H9 (cell line): Measurements from ENCODE around the gene RNU5B-1. TPM values are rescaled to one million over a fixed set of nuclear protein-coding genes. Genes with fewer than 3 reads are reported as not detected.

ENCODE experiments used
- DNase-seq: peaks from one replicate; pipeline ENCODE4 v3.0.0-alpha.2; 2017
- H2AFZ ChIP-seq: one replicate; pipeline ENCODE4 v1.6.1; 2013; ENCODE audit warnings: mild to moderate bottlenecking, low read length, control low read depth, moderate library complexity
- H2AK5ac ChIP-seq: 2 replicates; pipeline ENCODE4 v1.6.1; 2013; ENCODE audit warnings: low read length, control low read depth, mixed read lengths; ENCODE audit not compliant: insufficient read length
- H2BK120ac ChIP-seq: one replicate; pipeline ENCODE4 v1.6.1; 2013; ENCODE audit warnings: low read depth, mild to moderate bottlenecking, low read length, control low read depth, inconsistent platforms; ENCODE audit not compliant: poor library complexity, severe bottlenecking
- H2BK12ac ChIP-seq: 2 replicates; pipeline ENCODE4 v1.6.1; 2013; ENCODE audit warnings: low read length, control low read depth, mixed read lengths, low read depth; ENCODE audit not compliant: insufficient read length
- H2BK15ac ChIP-seq: 2 replicates; pipeline ENCODE4 v1.6.1; 2013; ENCODE audit warnings: low read depth, low read length, control low read depth
- H2BK20ac ChIP-seq: one replicate; pipeline ENCODE4 v1.6.1; 2013; ENCODE audit warnings: low read depth, mild to moderate bottlenecking, low read length, control low read depth, inconsistent platforms; ENCODE audit not compliant: poor library complexity, severe bottlenecking
- H2BK5ac ChIP-seq: 2 replicates; pipeline ENCODE4 v1.6.1; 2013; ENCODE audit warnings: low read length, control low read depth, mixed read lengths; ENCODE audit not compliant: insufficient read length
- H3K14ac ChIP-seq: 2 replicates; pipeline ENCODE4 v1.6.1; 2013; ENCODE audit warnings: low read length, control low read depth; ENCODE audit not compliant: insufficient read depth
- H3K18ac ChIP-seq: 2 replicates; pipeline ENCODE4 v1.6.1; 2013; ENCODE audit warnings: low read depth, mild to moderate bottlenecking, mixed read lengths, low read length, control low read depth; ENCODE audit not compliant: insufficient read length
- H3K23ac ChIP-seq: 2 replicates; pipeline ENCODE4 v1.6.1; 2013; ENCODE audit warnings: low read length, control low read depth, mixed read lengths, low read depth; ENCODE audit not compliant: insufficient read length
- H3K23me2 ChIP-seq: 2 replicates; pipeline ENCODE4 v1.6.1; 2013; ENCODE audit warnings: low read depth, mild to moderate bottlenecking, mixed read lengths, low read length, control low read depth; ENCODE audit not compliant: insufficient read length, poor library complexity, severe bottlenecking
- H3K27ac ChIP-seq: 2 replicates; pipeline ENCODE4 v1.5.1; 2013; ENCODE audit warnings: low read length, control low read depth, mixed read lengths, low read depth; ENCODE audit not compliant: insufficient read length
- H3K27me3 ChIP-seq: 2 replicates; pipeline ENCODE4 v1.6.1; 2013; ENCODE audit warnings: low read length, control low read depth, inconsistent platforms; ENCODE audit not compliant: insufficient read depth
- H3K4ac ChIP-seq: 2 replicates; pipeline ENCODE4 v1.6.1; 2013; ENCODE audit warnings: low read depth, mild to moderate bottlenecking, control low read depth, inconsistent platforms, low read length, moderate library complexity
- H3K4me1 ChIP-seq: 2 replicates; pipeline ENCODE4 v1.6.1; 2013; ENCODE audit warnings: low read length, control low read depth, inconsistent platforms; ENCODE audit not compliant: insufficient read depth
- H3K4me2 ChIP-seq: 2 replicates; pipeline ENCODE4 v1.6.1; 2013; ENCODE audit warnings: low read length, control low read depth, mixed read lengths; ENCODE audit not compliant: insufficient read length, insufficient read depth
- H3K56ac ChIP-seq: 2 replicates; pipeline ENCODE4 v1.6.1; 2013; ENCODE audit warnings: low read depth, mild to moderate bottlenecking, mixed read lengths, low read length, control low read depth; ENCODE audit not compliant: insufficient read length
- H3K79me1 ChIP-seq: 2 replicates; pipeline ENCODE4 v1.6.1; 2013; ENCODE audit warnings: low read depth, mild to moderate bottlenecking, moderate library complexity, low read length, control low read depth, inconsistent platforms; ENCODE audit not compliant: insufficient read depth, poor library complexity, severe bottlenecking
- H3K79me2 ChIP-seq: 2 replicates; pipeline ENCODE4 v1.6.1; 2013; ENCODE audit warnings: low read length, control low read depth, inconsistent platforms; ENCODE audit not compliant: insufficient read depth
- H3K9ac ChIP-seq: 2 replicates; pipeline ENCODE4 v1.6.1; 2013; ENCODE audit warnings: low read length, control low read depth, mixed read lengths; ENCODE audit not compliant: insufficient read length; ENCODE audit errors: extremely low read depth
- H3K9me3 ChIP-seq: one replicate; pipeline ENCODE4 v1.6.1; 2013; ENCODE audit warnings: low read depth, low read length, inconsistent platforms; ENCODE audit not compliant: control insufficient read depth
- H3T11ph ChIP-seq: one replicate; pipeline ENCODE4 v1.6.1; 2013; ENCODE audit warnings: mild to moderate bottlenecking, low read length, control low read depth, inconsistent platforms
- H4K20me1 ChIP-seq: one replicate; pipeline ENCODE4 v1.6.1; 2013; ENCODE audit not compliant: control insufficient read depth, insufficient read length, insufficient read depth
- H4K5ac ChIP-seq: 2 replicates; pipeline ENCODE4 v1.6.1; 2013; ENCODE audit warnings: low read depth, mild to moderate bottlenecking, mixed read lengths, low read length, control low read depth; ENCODE audit not compliant: insufficient read length
- H4K8ac ChIP-seq: replicated peaks from 2 replicates; pipeline ENCODE4 v1.6.1; 2013; ENCODE audit warnings: low read length, control low read depth, mixed read lengths, low read depth; ENCODE audit not compliant: insufficient read length
- H4K91ac ChIP-seq: 2 replicates; pipeline ENCODE4 v1.6.1; 2013; ENCODE audit warnings: low read depth, mild to moderate bottlenecking, moderate library complexity, mixed read lengths, low read length, control low read depth; ENCODE audit not compliant: insufficient read length
- H3K27ac Mint-ChIP-seq, 3 experiments: 2 replicates in 2 of 3; 3 replicates in 1 of 3; pipeline ENCODE4 v1.8.0; 2020 to 2021; ENCODE audit warnings: mixed read lengths in 3 of 3, mild to moderate bottlenecking in 1 of 3, moderate library complexity in 1 of 3
- H3K27me3 Mint-ChIP-seq: 2 replicates; pipeline ENCODE4 v1.8.0; 2021; ENCODE audit warnings: low read depth, mild to moderate bottlenecking, moderate library complexity, mixed read lengths
- H3K36me3 Mint-ChIP-seq, 3 experiments: 2 replicates in 2 of 3; 3 replicates in 1 of 3; pipeline ENCODE4 v1.8.0; 2020 to 2021; ENCODE audit warnings: low read depth in 3 of 3, mixed read lengths in 3 of 3; ENCODE audit not compliant: insufficient read depth in 1 of 3
- H3K4me1 Mint-ChIP-seq, 2 experiments: 2 replicates each; pipeline ENCODE4 v1.8.0; 2020; ENCODE audit warnings: mixed read lengths in 2 of 2
- H3K4me3 Mint-ChIP-seq, 2 experiments: 2 replicates in 1 of 2; 3 replicates in 1 of 2; pipeline ENCODE4 v1.8.0; 2020 to 2021; ENCODE audit warnings: mild to moderate bottlenecking in 2 of 2, mixed read lengths in 2 of 2, moderate library complexity in 1 of 2
- H3K9me3 Mint-ChIP-seq, 2 experiments: 2 replicates in 1 of 2; 3 replicates in 1 of 2; pipeline ENCODE4 v1.8.0; 2020; ENCODE audit warnings: mild to moderate bottlenecking in 2 of 2, mixed read lengths in 2 of 2, moderate library complexity in 1 of 2
- CTCF ChIP-seq: fragments of 200-600 bp; sonication (generic); conservative IDR thresholded peaks from 3 replicates; pipeline ENCODE4 v1.8.0; 2021; ENCODE audit warnings: antibody characterized with exemption, mild to moderate bottlenecking
- WGBS: extraction: QIAGEN DNeasy Blood & Tissue Kit; methylation state at CpG from one replicate; pipeline ENCODE4 v1.1.7; 2013; ENCODE audit warnings: missing lambda C conversion rate, low lambda C conversion rate, mixed read lengths; ENCODE audit not compliant: insufficient read length; ENCODE audit errors: extremely low coverage; 5-methylcytosine and 5-hydroxymethylcytosine counted together
- total RNA-seq: library from RNA; stranded (reverse); gene quantifications from 2 replicates; pipeline ENCODE4 v1.2.1, GENCODE V29; 2021

The RNU5B-1 gene
- total RNA-seq, 1 experiment from 2014 or later: not detected

- H4K8ac ChIP-seq: no peak overlapping the region
- no peak overlapping the region for H2AFZ ChIP-seq
- no peaks in the 10 kb centered on the region for H3K23me2 ChIP-seq
- Mint-ChIP-seq H3K9me3 (no peaks in the 10 kb centered on the region), H3K4me3 (no peak overlapping the region), H3K4me1 (peaks cover 15 to 16% of the 10 kb centered on the region in 2 experiments), H3K27me3 (no peaks in the 10 kb centered on the region), H3K27ac (no peak overlapping the region; a peak in 2 of 7 replicates), H3K36me3 (peaks cover 0 to 22% (median 17%) of the 10 kb centered on the region in 3 experiments; a peak in 5 of 7 replicates)
- H3K4me1 ChIP-seq: no peaks in the 10 kb centered on the region; the same call in 1 of the 2 replicates
- no peaks in the 10 kb centered on the region for H3K79me1 ChIP-seq
- H2BK15ac ChIP-seq: no peak overlapping the region
- no peak overlapping the region for H4K5ac ChIP-seq
- H3K27me3 ChIP-seq: no peaks in the 10 kb centered on the region
- H3K79me2 ChIP-seq: no peaks in the 10 kb centered on the region
- no peak overlapping the region for H2BK120ac ChIP-seq
- H3T11ph ChIP-seq: no peak overlapping the region
- no peak overlapping the region for H3K23ac ChIP-seq
- H4K91ac ChIP-seq: no peak overlapping the region
- H2BK20ac ChIP-seq: no peak overlapping the region
- no peaks in the 10 kb centered on the region for H3K9me3 ChIP-seq
- H3K9ac ChIP-seq: no peak overlapping the region
- no peak overlapping the region for H3K4me2 ChIP-seq
- no peak overlapping the region for H2AK5ac ChIP-seq
- TF ChIP-seq CTCF: no peak
- no peak overlapping the region for H3K56ac ChIP-seq
- no peak overlapping the region for H2BK12ac ChIP-seq
- WGBS: no CpG with 5 or more reads among the region's 6 CpGs
- no peak overlapping the region for H2BK5ac ChIP-seq
- H3K18ac ChIP-seq: no peak overlapping the region
- H4K20me1 ChIP-seq: no peaks in the 10 kb centered on the region
- no peak overlapping the region for H3K27ac ChIP-seq
- no peak for DNase-seq
- H3K14ac ChIP-seq: no peak overlapping the region
- H3K4ac ChIP-seq: no peak overlapping the region
These were observed 43.5 kb upstream of the RNU5B-1 start for GRCh38 chr15:65260968-65261367.
